GM12878 (cell line): ENCODE measurements around the gene ADGRL2. TPM values are rescaled to one million over a fixed set of nuclear protein-coding genes. Genes with fewer than 3 reads are reported as not detected.

Experiments used
- ATAC-seq: fragments of 200-7000 bp; cut with Tn5 transposase; 3 replicates; pipeline ENCODE4 v1.9.1; 2020; ENCODE audit warnings: mild to moderate bottlenecking, moderate library complexity
- BruUV-seq: library from RNA; stranded (reverse); fragments of 400-500 nt; replicated peaks from 2 replicates; lab custom pipeline; 2021; lab: Mats Ljungman, UMichigan
- CTCF ChIA-PET: fragments of 300-600 bp; sonication (Branson Sonifier 250); formaldehyde crosslinking; extraction: SDS; loops from one replicate; lab custom pipeline; 2021; ENCODE audit warnings: inconsistent platforms; lab: Yijun Ruan, JAX
- POLR2A ChIA-PET: fragments of 350-600 bp; formaldehyde crosslinking; extraction: SDS; loops from one replicate; lab custom pipeline; 2021; ENCODE audit warnings: inconsistent platforms; lab: Charles Lee
- RAD21 ChIA-PET: fragments of 300-600 bp; sonication (Branson Sonifier 250); formaldehyde crosslinking; loops from one replicate; lab custom pipeline; 2023; ENCODE audit warnings: antibody characterized with exemption; ENCODE audit not compliant: unreplicated experiment; lab: Charles Lee
- SMC1A ChIA-PET: fragments of 300-600 bp; sonication (Branson Sonifier 250); formaldehyde crosslinking; loops from one replicate; lab custom pipeline; 2023; ENCODE audit not compliant: unreplicated experiment, uncharacterized antibody; lab: Charles Lee
- DNase-seq: peaks from one replicate; pipeline ENCODE4 v3.0.0-alpha.2; 2011; ENCODE audit warnings: low read depth, low spot score
- FAIRE-seq: peaks from 3 replicates; lab custom pipeline; 2011; peaks lifted over from hg19 to GRCh38; lab: Jason Lieb, UNC
- H2AFZ ChIP-seq: 2 replicates; pipeline ENCODE4 v1.6.0; 2011; ENCODE audit warnings: low read depth, low read length, control low read depth; ENCODE audit not compliant: control insufficient read depth
- H3K27ac ChIP-seq: 2 replicates; pipeline ENCODE4 v1.5.1; 2011; ENCODE audit warnings: control low read depth; ENCODE audit not compliant: control insufficient read depth, insufficient read depth
- H3K27me3 ChIP-seq, 2 experiments: replicated peaks in 1 of 2; 2 replicates each; pipeline versions ENCODE4 v1.6.0 to v1.6.1; 2011; ENCODE audit warnings: low read length in 1 of 2; ENCODE audit not compliant: control insufficient read depth in 2 of 2, insufficient read depth in 2 of 2
- H3K36me3 ChIP-seq, 2 experiments: 2 replicates each; pipeline ENCODE4 v1.5.1; 2011; ENCODE audit warnings: low read length in 1 of 2; ENCODE audit not compliant: control insufficient read depth in 2 of 2, insufficient read depth in 2 of 2
- H3K4me1 ChIP-seq: 2 replicates; pipeline ENCODE4 v1.6.1; 2011; ENCODE audit warnings: mild to moderate bottlenecking, low read length, moderate library complexity, mixed read lengths; ENCODE audit not compliant: control insufficient read depth, insufficient read depth
- H3K4me2 ChIP-seq: 2 replicates; pipeline ENCODE4 v1.6.0; 2011; ENCODE audit warnings: control low read depth; ENCODE audit not compliant: control insufficient read depth, insufficient read depth
- H3K4me3 ChIP-seq: fragments of 200-600 bp; sonication (generic); 2 replicates; pipeline ENCODE4 v1.5.1; 2016
- H3K79me2 ChIP-seq: 2 replicates; pipeline ENCODE4 v1.6.0; 2011; ENCODE audit warnings: low read length; ENCODE audit not compliant: control insufficient read depth, insufficient read depth
- H3K9ac ChIP-seq: 2 replicates; pipeline ENCODE4 v1.8.0; 2011; ENCODE audit warnings: low read length, control low read depth, mixed read lengths; ENCODE audit not compliant: control insufficient read depth, insufficient read depth
- H3K9me3 ChIP-seq: replicated peaks from 3 replicates; pipeline ENCODE4 v1.5.1; 2011; ENCODE audit warnings: mild to moderate bottlenecking, low read length; ENCODE audit not compliant: control insufficient read depth, insufficient read depth
- H4K20me1 ChIP-seq: 2 replicates; pipeline ENCODE4 v1.6.0; 2011; ENCODE audit not compliant: control insufficient read depth, insufficient read depth
- DPF2 ChIP-seq: fragments of 450-650 bp; IDR thresholded peaks from 2 replicates; pipeline ENCODE4 v1.6.1; 2017; ENCODE audit warnings: mild to moderate bottlenecking
- ESRRA ChIP-seq: IDR thresholded peaks from 2 replicates; pipeline ENCODE4 v1.6.1; 2012; ENCODE audit warnings: mild to moderate bottlenecking, low read length, improper control_type of control experiment
- EZH2 ChIP-seq: IDR thresholded peaks from 2 replicates; pipeline ENCODE4 v1.6.1; 2012; ENCODE audit warnings: low read depth, mild to moderate bottlenecking, control low read depth, inconsistent platforms, low read length, borderline replicate concordance; ENCODE audit not compliant: control insufficient read depth
- KAT2A ChIP-seq: conservative IDR thresholded peaks from 2 replicates; pipeline ENCODE4 v1.6.1; 2011; ENCODE audit warnings: low read depth, low read length; ENCODE audit not compliant: control insufficient read depth
- KDM1A ChIP-seq: fragments of 200-600 bp; sonication (generic); IDR thresholded peaks from 2 replicates; pipeline ENCODE4 v1.6.1; 2016; ENCODE audit warnings: borderline replicate concordance
- PAX8 ChIP-seq: fragments of 450-650 bp; IDR thresholded peaks from 2 replicates; pipeline ENCODE4 v1.6.1; 2017; ENCODE audit warnings: mild to moderate bottlenecking, moderate library complexity
- RUNX3 ChIP-seq: IDR thresholded peaks from 2 replicates; pipeline ENCODE4 v1.6.1; 2012; ENCODE audit warnings: low read length, inconsistent platforms
- SKIL ChIP-seq: fragments of 450-650 bp; IDR thresholded peaks from 2 replicates; pipeline ENCODE4 v1.6.1; 2017; ENCODE audit warnings: mild to moderate bottlenecking, low read depth, inconsistent platforms; ENCODE audit not compliant: poor library complexity, severe bottlenecking
- ZSCAN29 ChIP-seq: fragments of 450-650 bp; IDR thresholded peaks from 2 replicates; pipeline ENCODE4 v1.6.1; 2017; ENCODE audit warnings: mild to moderate bottlenecking, moderate library complexity
- WGBS: methylation state at CpG from one replicate; pipeline ENCODE4 v1.1.6; 2016; ENCODE audit warnings: low lambda C conversion rate; ENCODE audit not compliant: insufficient replicate concordance, insufficient coverage; ENCODE audit errors: missing lambda C conversion rate; 5-methylcytosine and 5-hydroxymethylcytosine counted together
- in situ Hi-C: fragments of 300-500 bp; cut with MboI; formaldehyde crosslinking; loops from 9 replicates; pipeline ENCODE4 v1.14.3; 2018; ENCODE audit warnings: mixed read lengths
- intact Hi-C: fragments of 100-400 bp; cut with micrococcal nuclease; formaldehyde crosslinking; loops from one replicate; pipeline ENCODE4 v1.14.2; 2022; ENCODE audit not compliant: unreplicated experiment
- polyA plus RNA-seq, 11 experiments: library from polyadenylated mRNA; depleted of rRNA in 4 of 11; unstranded in 6 of 11; stranded (reverse) in 5 of 11; fragments of >200 nt; fragmentation: Nextera tagmentation in 4 of 11; fragmentation: Illumina TruSeq in 1 of 11; extraction: Ambion mirVana in 4 of 11; extraction: Trizol in 1 of 11; gene quantifications; 1 replicate in 1 of 11; 2 replicates in 10 of 11; pipeline versions ENCODE4 v1.2.1 to v1.2.3, GENCODE V29; 2011 to 2016; ENCODE audit warnings: inconsistent platforms in 2 of 11, missing spikeins in 2 of 11, low read depth in 1 of 11
- total RNA-seq, 4 experiments: library from RNA; depleted of rRNA in 3 of 4; stranded (reverse); fragments of >200 nt in 3 of 4; fragmentation: Illumina TruSeq in 1 of 4; extraction: Trizol in 1 of 4; gene quantifications; 2 replicates each; pipeline versions ENCODE4 v1.2.1 to v1.2.3, GENCODE V29; 2013 to 2021

The ADGRL2 gene
- total and polyA plus RNA-seq, 10 of the 15 experiments (the other 5 are each of a cell fraction or from before 2014, with no cell fraction given), result 0.03 to 13.6 (median 0.21) TPM

GRCh38 chr1:82019508-82019907 is 218.8 kb downstream of the ADGRL2 start:
- FAIRE-seq (no peak), ATAC-seq (no peak), DNase-seq (no peak)
- Histone ChIP-seq H3K9ac (no peak overlapping the region), H3K4me2 (no peak overlapping the region), H4K20me1 (no peaks in the 10 kb centered on the region), H3K36me3 (no peaks in the 10 kb centered on the region), H3K27me3 (no peaks in the 10 kb centered on the region), H2AFZ (no peak overlapping the region), H3K79me2 (no peaks in the 10 kb centered on the region), H3K9me3 (no peaks in the 10 kb centered on the region), H3K4me3 (no peak overlapping the region), H3K27ac (no peak overlapping the region), H3K4me1 (no peaks in the 10 kb centered on the region)
- intact Hi-C loops, result no loop called here
- CTCF ChIA-PET, result no interaction called here
- RAD21 ChIA-PET, result no interaction called here
- SMC1A ChIA-PET, result interaction anchor here (2.2 kb wide), 1 partner anchor 13 kb away, joined by 6 read pairs; no protein-coding TSS in a partner anchor
- 29% methylated on average over 1 of the region's 1 CpG for WGBS
- POLR2A ChIA-PET, result no interaction called here
- no peak for TF ChIP-seq PAX8
- TF ChIP-seq KDM1A, result no peak
- no peak for TF ChIP-seq DPF2
- no peak for TF ChIP-seq ZSCAN29
- TF ChIP-seq RUNX3, result no peak
- no peak for TF ChIP-seq EZH2
- no peak for TF ChIP-seq ESRRA
- TF ChIP-seq KAT2A, result no peak
- TF ChIP-seq SKIL, result no peak
- no TSS peak for BruUV-seq
- in situ Hi-C loops, result no loop called here
